ENCODE data around the gene MAGEA8. TPM values are rescaled to one million over a fixed set of nuclear protein-coding genes. Genes with fewer than 3 reads are reported as not detected.

Gene MAGEA8
- total and polyA plus RNA-seq, 2 donors (not counting 3 experiments of a cell fraction or from before 2014, with no cell fraction given): not detected

- H3K27me3 ChIP-seq (ENCODE audit: control insufficient read depth in 2 of 2, insufficient read depth in 2 of 2, low read length in 2 of 2): no peaks in the 10 kb centered on the region
- DNase-seq (ENCODE audit: low read depth, low spot score) (no peak), FAIRE-seq (no peak)
- H3K4me3 ChIP-seq (replicated peaks in 1 of 3; ENCODE audit: insufficient read depth in 1 of 3, low read depth in 1 of 3, low read length in 3 of 3): no peak overlapping the region
- no peaks in the 10 kb centered on the region for H3K79me2 ChIP-seq (ENCODE audit: control insufficient read depth, insufficient read depth, low read length)
- no peaks in the 10 kb centered on the region for H4K20me1 ChIP-seq (replicated peaks; ENCODE audit: control insufficient read depth, extremely low read depth, insufficient read depth, low read length)
- no peak overlapping the region for H2AFZ ChIP-seq (ENCODE audit: low read depth, low read length)
- no peaks in the 10 kb centered on the region for H3K9me3 ChIP-seq (replicated peaks; ENCODE audit: control insufficient read depth, insufficient read depth, low read length)
- intact Hi-C loops (cut with micrococcal nuclease): no loop called here
- TF ChIP-seq, protein P1, sequence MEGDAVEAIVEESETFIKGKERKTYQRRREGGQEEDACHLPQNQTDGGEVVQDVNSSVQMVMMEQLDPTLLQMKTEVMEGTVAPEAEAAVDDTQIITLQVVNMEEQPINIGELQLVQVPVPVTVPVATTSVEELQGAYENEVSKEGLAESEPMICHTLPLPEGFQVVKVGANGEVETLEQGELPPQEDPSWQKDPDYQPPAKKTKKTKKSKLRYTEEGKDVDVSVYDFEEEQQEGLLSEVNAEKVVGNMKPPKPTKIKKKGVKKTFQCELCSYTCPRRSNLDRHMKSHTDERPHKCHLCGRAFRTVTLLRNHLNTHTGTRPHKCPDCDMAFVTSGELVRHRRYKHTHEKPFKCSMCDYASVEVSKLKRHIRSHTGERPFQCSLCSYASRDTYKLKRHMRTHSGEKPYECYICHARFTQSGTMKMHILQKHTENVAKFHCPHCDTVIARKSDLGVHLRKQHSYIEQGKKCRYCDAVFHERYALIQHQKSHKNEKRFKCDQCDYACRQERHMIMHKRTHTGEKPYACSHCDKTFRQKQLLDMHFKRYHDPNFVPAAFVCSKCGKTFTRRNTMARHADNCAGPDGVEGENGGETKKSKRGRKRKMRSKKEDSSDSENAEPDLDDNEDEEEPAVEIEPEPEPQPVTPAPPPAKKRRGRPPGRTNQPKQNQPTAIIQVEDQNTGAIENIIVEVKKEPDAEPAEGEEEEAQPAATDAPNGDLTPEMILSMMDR (IDR thresholded peaks at IDR 0.05; ENCODE audit: extremely low read depth in 1 of 2, insufficient read depth in 1 of 2, low read depth in 1 of 2, low read length in 2 of 2): no peak
- no peak for TF ChIP-seq EZH2 (IDR thresholded peaks at IDR 0.05; ENCODE audit: borderline replicate concordance, low read depth, low read length, severe bottlenecking)
- no peak for TF ChIP-seq JUN (IDR thresholded peaks at IDR 0.05; ENCODE audit: borderline replicate concordance, insufficient read depth, insufficient read length, low read depth)
- no peak for TF ChIP-seq GATA2 (IDR thresholded peaks at IDR 0.05; ENCODE audit: insufficient read depth, insufficient read length, low read depth, low read length)
- no peak for TF ChIP-seq FOS (IDR thresholded peaks at IDR 0.05; ENCODE audit: borderline replicate concordance, insufficient read depth, low read length)
- TF ChIP-seq MAX (IDR thresholded peaks at IDR 0.05; ENCODE audit: insufficient read depth, insufficient read length): no peak
- TF ChIP-seq POLR2A (IDR thresholded peaks at IDR 0.05; ENCODE audit: low read depth, low read length): no peak
- TF ChIP-seq MYC (IDR thresholded peaks at IDR 0.05; ENCODE audit: low read depth, low read length): no peak
- no peak for TF ChIP-seq POLR2AphosphoS5 (IDR thresholded peaks at IDR 0.05; ENCODE audit: insufficient read depth, low read depth, low read length)
- H3K27ac ChIP-seq (ENCODE audit: insufficient read depth, low read depth, low read length): no peak overlapping the region
- no peaks in the 10 kb centered on the region for H3K4me1 ChIP-seq (ENCODE audit: control insufficient read depth, extremely low read depth, insufficient read depth, low read length)
- ChIA-PET CTCF (no interaction called here), POLR2A (no interaction called here)
- dilution Hi-C loops (cut with MboI; ENCODE audit: extremely low pct_ligation_motif_present, low sequenced_read_pairs): no loop called here
- H3K4me2 ChIP-seq (ENCODE audit: insufficient read depth, low read length): no peak overlapping the region
- H3K36me3 ChIP-seq (ENCODE audit: control insufficient read depth in 2 of 2, extremely low read depth in 1 of 2, insufficient read depth in 2 of 2, low read length in 2 of 2): no peaks in the 10 kb centered on the region
- H3K9me1 ChIP-seq (replicated peaks; ENCODE audit: control insufficient read depth, extremely low read depth, insufficient read depth, low read length): no peaks in the 10 kb centered on the region
- H3K9ac ChIP-seq (replicated peaks; ENCODE audit: extremely low read depth, insufficient read depth, low read length): no peak overlapping the region
- BruUV-seq (replicated peaks): no TSS peak
Observed at GRCh38 chrX:149848855-149849254, 32.1 kb upstream of the MAGEA8 start.

Data from endothelial cell of umbilical vein (primary cell).